GM13977 (cell line): ENCODE measurements around the gene ADD3.

Source experiments
- DNase-seq: peaks from one replicate; pipeline ENCODE4 v3.0.0; 2012; ENCODE audit warnings: low spot score
- in situ Hi-C: fragments of 300-500 bp; cut with MboI; formaldehyde crosslinking; loops from one replicate; pipeline ENCODE4 v1.12.0; 2022; ENCODE audit warnings: low sequenced_read_pairs, low pct_unique_long_range_greater_than_20kb, mixed read lengths, inconsistent platforms; ENCODE audit not compliant: unreplicated experiment
- TF ChIP-seq, protein P1 (sequence below): IDR thresholded peaks from 2 replicates; pipeline ENCODE4 v1.5.1; 2012; ENCODE audit warnings: mild to moderate bottlenecking, control low read depth; ENCODE audit not compliant: insufficient read depth; ENCODE audit errors: extremely low read depth, missing control alignments

Gene ADD3

DNA sequence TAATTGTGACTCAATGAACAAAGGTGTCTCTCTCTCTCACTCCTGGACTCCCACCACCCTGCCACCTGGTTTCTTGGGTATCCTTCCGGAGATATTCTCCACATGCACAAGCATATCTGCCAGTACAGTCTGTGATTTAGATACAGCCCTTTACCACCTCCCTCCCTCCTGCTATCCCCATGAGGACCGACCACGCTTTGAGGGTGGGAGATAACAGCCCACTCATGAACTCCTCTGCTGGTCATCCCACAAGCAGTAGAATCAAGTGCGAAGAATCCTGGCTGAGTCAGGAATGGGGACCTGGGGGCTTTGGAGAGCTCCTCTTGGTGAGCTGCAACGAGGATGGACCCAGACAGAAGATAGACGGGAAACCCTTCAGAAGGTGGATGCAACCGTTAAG is 171.4 kb downstream of the ADD3 start:
- DNase-seq = no peak
- in situ Hi-C loops = no loop called here
- TF ChIP-seq, protein P1, sequence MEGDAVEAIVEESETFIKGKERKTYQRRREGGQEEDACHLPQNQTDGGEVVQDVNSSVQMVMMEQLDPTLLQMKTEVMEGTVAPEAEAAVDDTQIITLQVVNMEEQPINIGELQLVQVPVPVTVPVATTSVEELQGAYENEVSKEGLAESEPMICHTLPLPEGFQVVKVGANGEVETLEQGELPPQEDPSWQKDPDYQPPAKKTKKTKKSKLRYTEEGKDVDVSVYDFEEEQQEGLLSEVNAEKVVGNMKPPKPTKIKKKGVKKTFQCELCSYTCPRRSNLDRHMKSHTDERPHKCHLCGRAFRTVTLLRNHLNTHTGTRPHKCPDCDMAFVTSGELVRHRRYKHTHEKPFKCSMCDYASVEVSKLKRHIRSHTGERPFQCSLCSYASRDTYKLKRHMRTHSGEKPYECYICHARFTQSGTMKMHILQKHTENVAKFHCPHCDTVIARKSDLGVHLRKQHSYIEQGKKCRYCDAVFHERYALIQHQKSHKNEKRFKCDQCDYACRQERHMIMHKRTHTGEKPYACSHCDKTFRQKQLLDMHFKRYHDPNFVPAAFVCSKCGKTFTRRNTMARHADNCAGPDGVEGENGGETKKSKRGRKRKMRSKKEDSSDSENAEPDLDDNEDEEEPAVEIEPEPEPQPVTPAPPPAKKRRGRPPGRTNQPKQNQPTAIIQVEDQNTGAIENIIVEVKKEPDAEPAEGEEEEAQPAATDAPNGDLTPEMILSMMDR = no peak

GRCh38 chr10:110181451-110181850 is 173.7 kb downstream of the ADD3 start:
- no peak for DNase-seq
- TF ChIP-seq, protein P1 = no peak
- in situ Hi-C loops = no loop called here

- in situ Hi-C loops = no loop called here
- TF ChIP-seq, protein P1 = no peak
- DNase-seq = no peak
Observed at GRCh38 chr10:110181911-110182310, 174.1 kb downstream of the ADD3 start.

- in situ Hi-C loops = no loop called here
- no peak for DNase-seq
Observed at GRCh38 chr10:110184398-110184797, 176.6 kb downstream of the ADD3 start.

More at GRCh38 chr10:110184398-110184797, 176.6 kb downstream of the ADD3 start:
- TF ChIP-seq, protein P1 = no peak
